Omental fat pad (tissue), 4 donors: ENCODE measurements around the gene BLVRB. TPM values are rescaled to one million over a fixed set of nuclear protein-coding genes. Genes with fewer than 3 reads are reported as not detected.

Experiments
- ATAC-seq: fragments of 150-250 bp; one replicate; pipeline ENCODE4 v1.9.1; 2016; ENCODE audit warnings: mild to moderate bottlenecking, moderate library complexity; ENCODE audit not compliant: low FRiP score
- DNase-seq: peaks from one replicate; pipeline ENCODE4 v3.0.0-alpha.2; 2019; ENCODE audit warnings: low spot score
- total RNA-seq, 4 donors: library from RNA; depleted of rRNA; stranded (reverse); fragments of >200 nt; gene quantifications; one replicate each; pipeline ENCODE4 v1.1.0, GENCODE V29; 2016
- TF ChIP-seq, protein P1 (sequence below), 3 donors: fragments of 450-650 bp; IDR thresholded peaks; one replicate each; pipeline ENCODE4 v1.5.1; 2016 to 2017; ENCODE audit warnings: antibody characterized with exemption in 3 of 3, mild to moderate bottlenecking in 3 of 3, moderate library complexity in 2 of 3

Gene BLVRB
- total RNA-seq, 4 donors from 2014 or later = 240 to 419 (median 329) TPM

DNA sequence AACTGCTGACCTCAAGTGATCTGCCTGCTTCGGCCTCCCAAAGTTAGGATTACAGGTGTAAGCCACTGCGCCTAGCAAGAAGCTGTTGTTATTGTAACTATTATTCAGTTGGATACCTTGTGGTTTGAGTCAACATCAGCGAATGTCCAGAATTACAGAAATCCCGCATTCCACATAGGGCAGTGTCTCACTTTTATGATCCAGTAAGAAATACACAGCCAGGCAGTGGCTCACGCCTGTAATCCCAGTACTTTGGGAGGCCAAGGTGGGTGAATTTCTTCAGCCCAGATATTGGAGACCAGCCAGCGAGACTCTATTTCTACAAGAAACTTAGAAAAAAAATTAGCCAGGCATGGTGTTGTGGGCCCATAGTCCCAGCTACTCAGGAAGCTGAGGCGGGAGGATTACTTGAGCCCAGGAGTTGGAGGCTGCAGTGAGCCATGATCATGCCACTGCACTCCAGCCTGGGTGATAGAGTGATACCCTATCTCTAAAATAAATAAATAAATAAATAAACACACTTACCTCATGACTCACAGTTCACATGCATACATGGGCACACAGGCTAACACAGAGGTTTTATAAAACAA is 45.1 kb upstream of the BLVRB start:
- no peak for ATAC-seq
- TF ChIP-seq, protein P1, sequence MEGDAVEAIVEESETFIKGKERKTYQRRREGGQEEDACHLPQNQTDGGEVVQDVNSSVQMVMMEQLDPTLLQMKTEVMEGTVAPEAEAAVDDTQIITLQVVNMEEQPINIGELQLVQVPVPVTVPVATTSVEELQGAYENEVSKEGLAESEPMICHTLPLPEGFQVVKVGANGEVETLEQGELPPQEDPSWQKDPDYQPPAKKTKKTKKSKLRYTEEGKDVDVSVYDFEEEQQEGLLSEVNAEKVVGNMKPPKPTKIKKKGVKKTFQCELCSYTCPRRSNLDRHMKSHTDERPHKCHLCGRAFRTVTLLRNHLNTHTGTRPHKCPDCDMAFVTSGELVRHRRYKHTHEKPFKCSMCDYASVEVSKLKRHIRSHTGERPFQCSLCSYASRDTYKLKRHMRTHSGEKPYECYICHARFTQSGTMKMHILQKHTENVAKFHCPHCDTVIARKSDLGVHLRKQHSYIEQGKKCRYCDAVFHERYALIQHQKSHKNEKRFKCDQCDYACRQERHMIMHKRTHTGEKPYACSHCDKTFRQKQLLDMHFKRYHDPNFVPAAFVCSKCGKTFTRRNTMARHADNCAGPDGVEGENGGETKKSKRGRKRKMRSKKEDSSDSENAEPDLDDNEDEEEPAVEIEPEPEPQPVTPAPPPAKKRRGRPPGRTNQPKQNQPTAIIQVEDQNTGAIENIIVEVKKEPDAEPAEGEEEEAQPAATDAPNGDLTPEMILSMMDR (IDR thresholded peaks at IDR 0.05) = no peak
- no peak for DNase-seq

DNA sequence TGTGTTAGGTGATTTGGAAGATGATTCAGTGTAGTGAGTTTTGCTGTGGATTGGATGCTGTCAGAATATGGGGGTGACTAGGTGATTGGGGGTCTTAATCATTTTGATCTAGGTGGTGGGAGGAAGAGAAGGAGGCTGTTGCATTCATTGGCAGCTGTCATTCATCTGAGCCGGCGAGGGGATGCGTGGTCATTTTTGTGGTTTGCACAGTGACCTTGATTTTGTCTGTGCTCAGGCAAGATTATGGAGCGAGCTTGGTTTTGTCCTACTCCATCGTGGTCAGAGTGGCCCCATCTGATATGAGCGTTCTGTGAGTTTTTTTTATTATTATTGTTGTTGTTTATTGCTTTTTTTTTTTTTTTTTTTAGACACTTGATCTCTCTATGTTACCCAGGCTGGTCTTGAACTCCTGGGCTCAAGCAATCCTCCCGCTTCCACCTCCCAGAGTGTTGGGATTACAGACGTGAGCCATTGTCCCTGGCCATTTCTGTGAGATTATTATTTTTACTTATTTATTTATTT is 43.3 kb upstream of the BLVRB start:
- TF ChIP-seq, protein P1 (IDR thresholded peaks at IDR 0.05) = no peak
- DNase-seq = no peak
- ATAC-seq = no peak

DNA sequence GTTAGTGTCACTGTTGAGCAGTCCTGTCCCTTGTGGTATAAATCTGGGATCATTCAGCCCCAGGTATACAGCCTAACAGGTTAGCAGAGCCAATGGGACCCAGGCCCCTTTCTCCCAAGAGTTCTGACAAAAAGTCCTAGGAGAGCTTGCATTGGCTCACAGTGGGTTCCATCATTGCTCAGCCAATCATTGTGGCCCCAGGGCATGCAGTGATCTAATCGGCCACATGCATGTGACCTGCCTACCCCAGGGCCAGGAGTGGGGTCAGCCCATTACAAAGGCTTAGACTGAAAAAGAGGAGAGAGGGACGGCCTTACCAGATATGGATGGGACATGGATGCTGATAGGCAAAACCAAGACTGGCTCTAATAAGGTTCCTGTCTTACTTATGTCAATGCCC is 42.3 kb upstream of the BLVRB start:
- DNase-seq = no peak
- TF ChIP-seq, protein P1 (IDR thresholded peaks at IDR 0.05) = no peak
- no peak for ATAC-seq

DNA sequence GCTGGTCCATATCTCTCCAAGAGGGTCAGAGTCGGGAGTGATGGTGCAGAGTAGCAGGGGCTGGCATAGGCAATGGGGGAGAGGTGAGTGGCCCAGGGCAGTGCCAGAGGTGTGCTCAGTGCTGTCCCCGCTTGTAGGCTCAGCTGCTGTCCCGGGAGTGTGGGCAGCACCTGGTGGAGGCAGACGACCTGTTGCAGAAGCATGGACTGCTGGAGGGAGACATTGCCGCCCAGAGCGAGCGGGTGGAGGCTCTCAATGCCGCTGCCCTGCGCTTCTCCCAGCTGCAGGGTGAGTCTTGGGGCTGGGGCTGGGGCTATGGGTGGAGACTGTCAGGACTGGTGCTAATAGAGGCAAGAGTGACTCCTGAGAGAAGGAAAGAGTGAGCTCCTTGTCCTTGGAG is 40.6 kb upstream of the BLVRB start:
- DNase-seq (no peak), ATAC-seq (no peak)
- TF ChIP-seq, protein P1 (IDR thresholded peaks at IDR 0.05) = no peak

DNA sequence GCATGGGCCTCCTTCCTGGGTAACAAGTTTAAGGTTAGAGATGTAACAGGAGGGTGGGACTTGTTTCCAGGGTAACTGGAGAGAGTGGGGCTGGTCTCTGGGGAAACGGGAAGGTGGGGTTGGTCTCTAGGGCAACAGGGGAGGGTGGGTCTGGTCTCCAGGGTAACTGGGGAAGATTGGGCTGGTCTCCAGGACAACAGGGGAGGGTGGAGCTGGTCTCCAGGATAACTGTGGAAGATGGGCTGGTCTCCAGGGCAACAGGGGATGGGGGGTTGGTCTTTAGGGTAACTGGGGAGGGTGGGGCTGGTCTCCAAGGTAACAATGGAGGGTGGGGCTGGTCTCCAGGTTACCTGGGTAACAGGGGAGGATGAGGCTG is 37.8 kb upstream of the BLVRB start:
- TF ChIP-seq, protein P1 (IDR thresholded peaks at IDR 0.05) = no peak
- ATAC-seq = no peak
- DNase-seq = no peak

DNA sequence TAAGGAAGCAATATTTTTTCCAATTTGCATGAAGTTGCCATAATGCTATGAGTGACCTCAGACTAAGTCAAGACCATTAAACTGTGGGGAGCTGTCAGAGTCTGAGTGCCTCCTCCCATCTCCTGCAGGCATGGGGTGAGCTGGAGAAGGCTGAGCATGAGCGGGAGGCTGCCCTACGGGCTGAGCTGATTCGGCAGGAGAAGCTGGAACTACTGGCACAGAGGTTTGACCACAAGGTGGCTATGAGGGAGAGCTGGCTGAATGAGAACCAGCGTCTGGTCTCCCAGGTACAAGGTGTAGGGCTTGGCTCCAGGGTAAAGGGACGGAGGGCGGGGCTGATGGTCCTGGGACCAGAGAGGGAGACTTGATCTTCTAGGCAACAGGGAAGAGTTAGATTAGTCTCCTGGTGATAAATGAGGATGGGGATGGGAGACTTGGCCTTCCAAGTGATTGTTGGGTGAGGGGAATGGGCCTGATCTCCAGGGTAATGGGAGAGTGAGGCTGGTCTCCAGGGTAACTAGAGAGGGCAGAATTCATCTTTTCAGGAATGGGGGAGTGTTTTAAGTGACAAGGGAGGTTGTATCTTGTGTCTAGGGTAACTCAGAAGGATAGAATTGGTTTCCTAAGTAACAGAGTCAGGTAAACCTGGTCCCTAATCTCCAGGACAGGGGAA is 37.2 kb upstream of the BLVRB start:
- ATAC-seq = no peak
- TF ChIP-seq, protein P1 (IDR thresholded peaks at IDR 0.05) = no peak
- DNase-seq = no peak

DNA sequence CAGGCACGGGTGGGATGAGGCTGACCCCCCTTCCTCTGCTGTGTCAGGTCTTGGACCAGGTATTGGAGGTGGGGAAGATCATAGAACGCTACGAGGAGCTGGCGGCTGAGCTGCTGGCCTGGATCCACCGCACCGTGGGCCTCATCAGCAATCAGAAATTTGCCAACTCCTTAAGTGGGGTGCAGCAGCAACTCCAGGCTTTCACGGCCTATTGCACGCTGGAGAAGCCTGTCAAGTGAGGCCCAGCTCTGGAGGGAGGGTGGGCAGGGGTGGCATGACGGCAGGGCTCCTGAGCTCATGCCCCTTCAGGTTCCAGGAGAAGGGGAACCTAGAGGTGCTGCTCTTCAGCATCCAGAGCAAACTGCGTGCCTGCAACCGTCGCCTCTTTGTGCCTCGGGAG is 36.5 kb upstream of the BLVRB start:
- ATAC-seq (no peak), DNase-seq (no peak)
- TF ChIP-seq, protein P1 (IDR thresholded peaks at IDR 0.05) = no peak
